DMS114 treated with DMSO at 0.1 percent for 48 hours (cell line): ENCODE results near the gene LKAAEAR1.
A peak's percentile ranks its signal among the peaks of the same experiment; 100 is the strongest.

Experiments
- DNase-seq: peaks from one replicate; lab custom pipeline; 2025; ENCODE audit not compliant: unreplicated experiment; lab: John Stamatoyannopoulos, UW

The LKAAEAR1 gene

GRCh38 chr20:64111841-64112641 is 27.8 kb upstream of the LKAAEAR1 start:
- DNase-seq = no peak

- no peak for DNase-seq
Observed at GRCh38 chr20:64110411-64111068, 26.3 kb upstream of the LKAAEAR1 start.

DNA sequence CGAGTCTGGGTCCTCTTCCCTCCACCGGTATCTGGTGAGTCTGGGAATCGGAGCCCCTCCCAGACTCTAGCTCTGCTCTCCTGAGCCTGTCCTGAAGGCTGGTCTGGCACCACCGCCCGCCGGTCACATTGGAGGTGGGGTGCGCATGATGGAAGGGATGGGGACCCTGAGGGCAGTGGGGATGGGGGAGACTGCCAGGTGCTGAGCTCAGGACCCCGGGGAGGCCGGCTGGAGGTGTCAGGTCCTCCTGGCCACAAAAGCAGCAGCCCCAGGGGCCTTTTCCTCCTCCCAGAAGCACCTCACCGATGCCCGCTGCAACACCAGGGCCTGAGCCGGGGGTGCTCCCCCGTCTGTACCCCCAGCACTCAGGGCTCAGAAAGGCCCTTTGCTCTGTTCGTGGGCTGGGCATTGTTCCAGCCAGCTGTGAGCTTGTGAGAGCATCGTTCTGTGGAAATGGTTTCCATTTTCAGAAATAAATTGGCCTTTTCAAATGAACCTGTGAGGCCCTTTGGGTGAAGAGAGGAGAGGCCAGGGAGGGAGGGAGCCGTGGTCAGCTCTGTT is 25.7 kb upstream of the LKAAEAR1 start:
- DNase-seq = no peak

DNA sequence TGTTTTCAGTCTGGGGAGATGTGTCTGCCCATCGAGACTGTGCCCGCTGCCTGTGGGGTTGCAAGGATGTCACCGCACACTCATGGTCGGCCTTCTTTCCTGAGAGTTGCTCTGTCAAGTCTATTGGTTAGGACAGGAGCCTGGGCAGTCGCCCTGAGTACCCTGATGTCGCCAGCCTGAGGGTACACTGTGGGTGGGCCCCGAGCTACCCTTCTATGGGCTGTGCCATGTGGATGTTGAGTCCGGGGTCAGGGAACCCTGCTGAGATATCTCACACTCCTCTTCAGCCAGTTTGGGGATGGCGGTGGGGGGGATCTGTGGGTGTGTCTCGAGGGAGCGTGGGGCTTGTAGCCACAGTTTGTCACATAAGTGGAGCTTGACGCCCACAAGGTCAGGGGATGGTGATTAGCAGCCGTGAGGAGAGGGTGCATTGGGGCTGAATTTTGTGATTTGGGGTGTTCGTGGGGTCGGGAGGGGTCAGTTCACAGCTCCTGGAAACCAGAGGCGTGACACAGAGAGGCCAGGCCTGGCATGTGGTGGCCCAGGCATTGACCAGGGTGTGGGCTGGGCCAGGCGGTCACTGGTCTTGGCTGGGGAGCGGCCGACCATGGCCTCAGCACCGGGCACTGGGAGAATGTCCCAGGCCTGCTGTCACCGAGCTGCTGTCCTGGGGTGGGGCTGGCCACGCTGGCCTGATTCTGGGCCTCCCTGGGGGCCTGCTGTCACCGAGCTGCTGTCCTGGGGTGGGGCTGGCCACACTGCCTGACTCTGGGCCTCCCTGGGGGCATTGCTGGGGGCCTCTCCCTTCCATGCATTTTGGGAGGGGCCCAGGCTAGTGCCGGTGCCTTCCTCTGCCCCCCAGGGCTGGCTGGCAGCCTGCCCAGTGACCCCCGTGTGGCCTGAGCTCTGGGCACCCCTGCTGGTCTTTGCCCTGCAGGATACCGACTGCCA is 24.8 kb upstream of the LKAAEAR1 start:
- DNase-seq = no peak

- no peak for DNase-seq
Observed at GRCh38 chr20:64107736-64108457, 23.7 kb upstream of the LKAAEAR1 start.

DNA sequence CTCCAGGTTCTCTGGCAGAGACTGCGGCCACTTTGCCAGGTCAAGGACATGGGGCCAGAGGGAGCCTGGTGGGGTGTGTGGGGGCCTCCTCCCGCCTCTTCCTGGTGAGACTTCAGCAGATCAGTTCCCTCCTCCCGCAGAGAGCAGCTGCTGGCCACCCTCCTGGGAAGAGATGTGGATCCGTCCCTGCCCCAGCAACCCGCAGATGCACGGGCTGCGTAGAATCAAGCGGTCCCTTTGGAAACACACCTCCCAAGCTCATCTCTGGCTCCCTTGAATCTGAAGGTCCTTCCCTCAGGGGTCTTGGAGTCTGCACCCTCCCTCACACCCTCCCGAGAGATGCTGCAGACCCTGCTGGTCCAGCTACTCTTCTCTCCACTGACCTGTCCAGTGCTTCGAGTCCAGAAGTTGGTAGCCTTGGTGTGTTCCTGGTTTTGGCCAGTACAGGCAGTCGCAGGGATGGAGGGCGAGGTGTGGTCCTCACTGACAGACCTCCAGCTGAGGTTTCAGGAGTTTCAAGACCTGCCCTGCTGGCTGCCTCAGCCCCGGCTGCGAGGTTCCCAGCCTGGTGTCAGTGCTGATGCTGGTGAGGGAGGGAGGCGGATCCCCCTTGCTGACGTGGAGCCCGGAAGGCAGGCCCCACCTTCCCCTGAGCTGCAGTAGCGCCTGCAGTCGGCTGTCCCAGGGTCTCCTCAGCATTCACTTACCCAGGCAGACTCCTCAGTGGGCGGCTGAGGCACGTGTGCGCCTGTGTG is 23.0 kb upstream of the LKAAEAR1 start, which contains the start of gene NPBWR2:
Gene NPBWR2, minus strand, starts transcription at position 585 of the 755 bp plus-strand sequence. CDS start 734 bp downstream, outside the sequence.
- no peak for DNase-seq

GRCh38 chr20:64106435-64106961 is 22.3 kb upstream of the LKAAEAR1 start:
- no peak for DNase-seq

GRCh38 chr20:64105846-64106434 is 21.7 kb upstream of the LKAAEAR1 start:
- no peak for DNase-seq

DNA sequence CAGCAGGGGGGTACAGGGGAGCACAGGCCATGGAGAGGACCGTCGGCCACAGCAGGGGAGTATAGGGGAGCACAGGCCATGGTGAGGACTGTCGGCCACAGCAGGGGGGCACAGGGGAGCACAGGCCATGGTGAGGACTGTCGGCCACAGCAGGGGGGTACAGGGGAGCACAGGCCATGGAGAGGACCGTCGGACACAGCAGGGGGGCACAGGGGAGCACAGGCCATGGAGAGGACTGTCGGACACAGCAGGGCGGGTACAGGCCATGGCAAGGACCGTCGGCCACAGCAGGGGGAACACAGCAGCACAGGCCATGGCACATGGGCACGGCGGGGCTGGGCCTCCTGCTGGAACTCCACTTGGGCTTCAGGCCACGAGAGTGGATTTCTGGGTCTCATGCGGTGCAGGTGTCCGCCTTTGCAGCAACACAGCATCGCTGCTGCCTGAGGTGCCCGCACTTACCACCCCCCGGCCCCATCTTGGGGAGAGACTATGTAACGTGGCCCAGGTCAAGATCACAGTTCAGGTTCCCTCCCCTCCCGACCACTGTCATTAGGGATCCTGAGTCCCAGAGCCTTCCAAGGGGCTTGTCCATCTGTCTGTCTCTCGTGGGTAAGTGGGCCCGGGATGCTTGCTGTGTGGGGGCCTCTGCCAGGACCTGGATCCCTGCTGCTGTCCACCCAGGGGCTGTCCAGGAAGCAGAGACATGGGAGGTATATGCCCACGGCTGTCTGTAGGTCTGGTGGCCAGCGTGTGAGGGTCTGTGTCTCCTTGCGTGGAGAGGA is 20.7 kb upstream of the LKAAEAR1 start:
- no peak for DNase-seq

GRCh38 chr20:64103871-64104666 is 19.9 kb upstream of the LKAAEAR1 start:
- DNase-seq = no peak

GRCh38 chr20:64102647-64103354 is 18.6 kb upstream of the LKAAEAR1 start:
- no peak for DNase-seq

DNA sequence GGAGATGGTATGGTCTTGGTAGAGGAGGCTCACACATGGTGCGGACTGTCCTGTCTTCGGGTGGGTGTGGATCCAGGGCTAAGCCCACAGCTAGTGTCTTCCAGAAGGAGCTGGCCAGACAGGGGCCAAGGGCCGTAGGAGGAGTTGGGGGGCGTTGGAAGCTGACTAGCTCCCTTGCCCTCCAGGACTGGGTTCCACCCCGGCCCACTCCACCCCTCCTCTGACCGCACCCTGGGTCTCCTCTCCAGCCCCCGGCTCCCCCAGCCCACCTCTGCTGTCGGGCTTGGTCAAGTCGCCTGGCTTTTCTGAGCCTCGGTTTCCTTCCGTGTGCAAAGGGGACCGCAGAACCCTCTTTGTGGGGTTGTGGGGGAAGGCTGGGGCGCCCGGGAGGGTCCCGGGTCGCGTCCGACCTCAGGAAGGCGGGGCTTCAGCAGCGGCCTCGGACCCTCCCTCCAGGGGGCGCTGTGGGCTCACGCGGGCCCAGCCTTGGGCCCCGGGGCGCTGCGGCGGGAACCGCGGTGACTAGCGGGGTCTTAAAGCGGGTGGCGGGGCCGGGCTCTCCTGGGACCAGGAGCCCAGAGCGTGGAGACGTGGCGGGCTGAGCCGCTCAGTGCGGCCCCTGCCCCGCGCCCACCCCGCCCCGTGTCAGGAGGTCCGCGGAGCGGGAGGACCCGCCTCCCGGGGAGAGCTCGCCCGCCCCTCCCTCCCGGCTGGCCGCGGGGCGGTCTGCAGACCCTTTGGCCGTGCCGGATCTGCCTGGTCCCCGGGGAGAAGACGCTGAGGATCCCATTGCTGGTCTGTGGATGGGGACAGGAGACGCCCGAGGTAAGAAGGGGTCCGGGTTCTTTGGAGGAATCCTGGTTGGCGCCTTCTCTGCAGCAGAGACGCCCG is 17.8 kb upstream of the LKAAEAR1 start:
- peak; percentile 12 for DNase-seq

DNA sequence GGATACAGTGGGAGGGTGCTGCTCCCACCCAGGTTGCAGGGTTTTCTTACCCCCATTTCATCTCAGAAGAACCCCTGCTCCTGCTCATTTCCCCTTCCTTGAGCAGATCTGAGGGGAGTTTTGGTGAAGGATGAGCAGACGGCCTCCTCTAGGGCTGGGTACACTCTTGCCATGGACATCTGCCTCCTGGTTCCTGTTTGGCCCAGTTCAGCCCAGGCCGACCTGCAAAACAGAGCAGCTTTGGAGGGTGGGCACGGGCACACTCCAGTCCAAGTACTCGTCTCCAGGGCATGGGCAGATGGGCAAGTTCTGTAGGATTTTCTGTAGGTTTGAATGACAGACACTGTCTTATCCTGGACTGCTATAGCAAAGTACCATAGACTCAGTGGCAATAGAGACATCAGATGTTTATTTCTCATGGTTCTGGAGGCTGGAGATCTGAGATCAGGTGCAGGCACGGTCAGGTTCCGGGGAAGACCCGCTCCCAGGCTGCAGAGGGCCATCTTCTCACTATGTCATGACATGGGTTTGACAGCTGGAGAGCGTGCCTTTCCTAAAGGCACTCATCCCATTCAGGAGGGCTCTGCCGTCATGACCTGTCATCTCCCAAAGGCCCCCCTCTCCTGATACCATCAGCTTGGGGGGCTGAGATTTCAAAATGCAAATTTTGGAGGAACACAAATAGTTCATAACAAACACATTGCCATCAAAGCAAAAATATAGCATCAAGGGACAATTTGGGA is 16.9 kb upstream of the LKAAEAR1 start:
- no peak for DNase-seq

- DNase-seq = no peak
Observed at GRCh38 chr20:64100566-64100888, 16.3 kb upstream of the LKAAEAR1 start.

DNA sequence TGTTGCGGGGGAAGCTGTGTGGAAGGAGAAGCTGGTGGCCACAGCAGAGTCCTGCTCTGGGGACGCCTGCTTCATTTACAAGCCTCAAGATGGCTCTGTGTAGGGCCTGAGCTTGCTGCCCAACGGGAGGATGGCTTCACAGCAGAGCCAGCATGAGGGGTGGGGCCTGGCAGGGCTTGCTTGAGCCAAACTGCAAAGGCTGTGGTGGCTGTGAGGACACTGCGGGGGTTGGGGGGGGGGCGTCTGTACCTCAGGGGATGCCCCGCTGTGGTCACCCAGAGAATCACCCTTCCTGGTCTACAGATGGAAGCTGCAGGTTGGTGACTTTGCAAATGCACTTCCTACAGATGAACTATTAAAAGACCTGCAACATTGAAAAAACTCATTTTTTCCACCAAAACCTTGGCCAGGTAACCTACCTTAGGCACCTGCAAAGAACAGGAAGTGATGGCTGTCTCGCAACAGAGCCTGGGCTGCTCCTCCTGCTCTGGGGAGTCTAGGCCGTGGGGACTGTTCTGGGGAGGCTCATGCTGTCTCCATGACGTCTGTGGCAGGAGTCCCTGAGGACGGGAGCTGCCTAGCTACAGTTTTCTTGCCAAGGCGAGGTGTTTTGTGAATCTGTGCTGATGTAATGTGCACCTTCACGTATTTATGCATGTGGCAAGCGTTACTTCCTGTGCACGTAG is 15.8 kb upstream of the LKAAEAR1 start:
- DNase-seq = no peak
